ENCODE data around the gene ARID3B. TPM values are rescaled to one million over a fixed set of nuclear protein-coding genes. Genes with fewer than 3 reads are reported as not detected.

The ARID3B gene
- total and polyA plus RNA-seq, 2 of the 13 experiments (the other 11 are each of a cell fraction or from before 2014, with no cell fraction given): 5.3 to 12.8 TPM

DNA sequence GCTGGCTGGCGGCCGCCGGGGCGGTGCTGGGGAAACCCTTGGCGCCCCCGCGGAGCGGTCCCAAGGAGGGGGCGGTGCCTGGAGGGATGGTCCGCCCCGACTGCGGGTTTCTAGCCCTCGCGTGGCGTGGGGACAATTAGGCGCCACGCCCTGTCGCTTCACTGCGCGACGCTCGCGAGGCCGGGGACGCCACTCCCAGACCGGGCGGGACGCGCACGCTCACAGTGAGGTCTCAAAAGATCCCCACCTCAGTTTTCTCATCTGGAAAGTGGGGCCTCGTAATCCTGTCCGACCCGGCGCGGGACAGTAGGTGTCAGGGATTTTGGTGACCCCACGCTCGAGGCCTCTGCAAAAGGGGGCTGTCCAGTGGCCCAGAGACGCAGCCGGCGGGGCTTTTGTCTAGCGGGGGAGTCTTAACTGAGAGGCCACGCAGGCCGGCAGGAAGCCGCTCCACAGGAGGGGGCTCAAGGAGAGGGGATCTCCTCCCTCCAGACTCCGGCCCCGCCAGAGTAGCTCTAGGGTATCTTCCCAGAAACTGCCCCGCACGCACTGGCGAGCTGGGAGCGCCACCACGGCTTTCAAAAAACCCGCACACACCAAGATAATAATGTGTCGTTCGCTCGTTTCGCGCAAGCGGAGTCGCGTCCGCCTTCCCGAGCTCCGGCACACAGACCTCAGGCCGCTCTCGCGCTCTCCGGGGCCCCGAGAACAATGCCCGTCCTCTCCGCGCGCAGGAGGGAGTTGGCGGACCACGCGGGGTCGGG is 73.9 kb downstream of the ARID3B start (continued):
- TF ChIP-seq, protein P1, sequence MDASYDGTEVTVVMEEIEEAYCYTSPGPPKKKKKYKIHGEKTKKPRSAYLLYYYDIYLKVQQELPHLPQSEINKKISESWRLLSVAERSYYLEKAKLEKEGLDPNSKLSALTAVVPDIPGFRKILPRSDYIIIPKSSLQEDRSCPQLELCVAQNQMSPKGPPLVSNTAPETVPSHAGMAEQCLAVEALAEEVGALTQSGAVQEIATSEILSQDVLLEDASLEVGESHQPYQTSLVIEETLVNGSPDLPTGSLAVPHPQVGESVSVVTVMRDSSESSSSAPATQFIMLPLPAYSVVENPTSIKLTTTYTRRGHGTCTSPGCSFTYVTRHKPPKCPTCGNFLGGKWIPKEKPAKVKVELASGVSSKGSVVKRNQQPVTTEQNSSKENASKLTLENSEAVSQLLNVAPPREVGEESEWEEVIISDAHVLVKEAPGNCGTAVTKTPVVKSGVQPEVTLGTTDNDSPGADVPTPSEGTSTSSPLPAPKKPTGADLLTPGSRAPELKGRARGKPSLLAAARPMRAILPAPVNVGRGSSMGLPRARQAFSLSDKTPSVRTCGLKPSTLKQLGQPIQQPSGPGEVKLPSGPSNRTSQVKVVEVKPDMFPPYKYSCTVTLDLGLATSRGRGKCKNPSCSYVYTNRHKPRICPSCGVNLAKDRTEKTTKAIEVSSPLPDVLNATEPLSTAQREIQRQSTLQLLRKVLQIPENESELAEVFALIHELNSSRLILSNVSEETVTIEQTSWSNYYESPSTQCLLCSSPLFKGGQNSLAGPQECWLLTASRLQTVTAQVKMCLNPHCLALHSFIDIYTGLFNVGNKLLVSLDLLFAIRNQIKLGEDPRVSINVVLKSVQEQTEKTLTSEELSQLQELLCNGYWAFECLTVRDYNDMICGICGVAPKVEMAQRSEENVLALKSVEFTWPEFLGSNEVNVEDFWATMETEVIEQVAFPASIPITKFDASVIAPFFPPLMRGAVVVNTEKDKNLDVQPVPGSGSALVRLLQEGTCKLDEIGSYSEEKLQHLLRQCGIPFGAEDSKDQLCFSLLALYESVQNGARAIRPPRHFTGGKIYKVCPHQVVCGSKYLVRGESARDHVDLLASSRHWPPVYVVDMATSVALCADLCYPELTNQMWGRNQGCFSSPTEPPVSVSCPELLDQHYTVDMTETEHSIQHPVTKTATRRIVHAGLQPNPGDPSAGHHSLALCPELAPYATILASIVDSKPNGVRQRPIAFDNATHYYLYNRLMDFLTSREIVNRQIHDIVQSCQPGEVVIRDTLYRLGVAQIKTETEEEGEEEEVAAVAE (CRISPR knock-in tag; IDR thresholded peaks at IDR 0.05; ENCODE audit: borderline replicate concordance): no peak
- TF ChIP-seq, protein P2, sequence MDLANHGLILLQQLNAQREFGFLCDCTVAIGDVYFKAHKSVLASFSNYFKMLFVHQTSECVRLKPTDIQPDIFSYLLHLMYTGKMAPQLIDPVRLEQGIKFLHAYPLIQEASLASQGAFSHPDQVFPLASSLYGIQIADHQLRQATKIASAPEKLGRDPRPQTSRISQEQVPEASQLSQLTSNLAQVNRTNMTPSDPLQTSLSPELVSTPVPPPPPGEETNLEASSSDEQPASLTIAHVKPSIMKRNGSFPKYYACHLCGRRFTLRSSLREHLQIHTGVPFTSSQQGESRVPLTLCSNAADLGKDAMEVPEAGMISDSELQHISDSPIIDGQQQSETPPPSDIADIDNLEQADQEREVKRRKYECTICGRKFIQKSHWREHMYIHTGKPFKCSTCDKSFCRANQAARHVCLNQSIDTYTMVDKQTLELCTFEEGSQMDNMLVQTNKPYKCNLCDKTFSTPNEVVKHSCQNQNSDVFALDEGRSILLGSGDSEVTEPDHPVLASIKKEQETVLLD (CRISPR knock-in tag; IDR thresholded peaks at IDR 0.05; ENCODE audit: low read depth): no peak
- 0 out of 2 replicates have a peak, but pooled peaks have one; percentile 43 for TF ChIP-seq ZNF546 (CRISPR knock-in tag; conservative IDR thresholded peaks at IDR 0.05)
- TF ChIP-seq ZNF432 (CRISPR knock-in tag; IDR thresholded peaks at IDR 0.05; ENCODE audit: borderline replicate concordance): 0 out of 2 replicates have a peak, but pooled peaks have one; percentile 0
- TF ChIP-seq, protein P3, sequence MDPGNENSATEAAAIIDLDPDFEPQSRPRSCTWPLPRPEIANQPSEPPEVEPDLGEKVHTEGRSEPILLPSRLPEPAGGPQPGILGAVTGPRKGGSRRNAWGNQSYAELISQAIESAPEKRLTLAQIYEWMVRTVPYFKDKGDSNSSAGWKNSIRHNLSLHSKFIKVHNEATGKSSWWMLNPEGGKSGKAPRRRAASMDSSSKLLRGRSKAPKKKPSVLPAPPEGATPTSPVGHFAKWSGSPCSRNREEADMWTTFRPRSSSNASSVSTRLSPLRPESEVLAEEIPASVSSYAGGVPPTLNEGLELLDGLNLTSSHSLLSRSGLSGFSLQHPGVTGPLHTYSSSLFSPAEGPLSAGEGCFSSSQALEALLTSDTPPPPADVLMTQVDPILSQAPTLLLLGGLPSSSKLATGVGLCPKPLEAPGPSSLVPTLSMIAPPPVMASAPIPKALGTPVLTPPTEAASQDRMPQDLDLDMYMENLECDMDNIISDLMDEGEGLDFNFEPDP (CRISPR knock-in tag; conservative IDR thresholded peaks at IDR 0.05): 0 out of 2 replicates have a peak, but pooled peaks have one; percentile 44
- TF ChIP-seq TAF1 (CRISPR knock-in tag; IDR thresholded peaks at IDR 0.05): no peak
- TF ChIP-seq, protein P4, sequence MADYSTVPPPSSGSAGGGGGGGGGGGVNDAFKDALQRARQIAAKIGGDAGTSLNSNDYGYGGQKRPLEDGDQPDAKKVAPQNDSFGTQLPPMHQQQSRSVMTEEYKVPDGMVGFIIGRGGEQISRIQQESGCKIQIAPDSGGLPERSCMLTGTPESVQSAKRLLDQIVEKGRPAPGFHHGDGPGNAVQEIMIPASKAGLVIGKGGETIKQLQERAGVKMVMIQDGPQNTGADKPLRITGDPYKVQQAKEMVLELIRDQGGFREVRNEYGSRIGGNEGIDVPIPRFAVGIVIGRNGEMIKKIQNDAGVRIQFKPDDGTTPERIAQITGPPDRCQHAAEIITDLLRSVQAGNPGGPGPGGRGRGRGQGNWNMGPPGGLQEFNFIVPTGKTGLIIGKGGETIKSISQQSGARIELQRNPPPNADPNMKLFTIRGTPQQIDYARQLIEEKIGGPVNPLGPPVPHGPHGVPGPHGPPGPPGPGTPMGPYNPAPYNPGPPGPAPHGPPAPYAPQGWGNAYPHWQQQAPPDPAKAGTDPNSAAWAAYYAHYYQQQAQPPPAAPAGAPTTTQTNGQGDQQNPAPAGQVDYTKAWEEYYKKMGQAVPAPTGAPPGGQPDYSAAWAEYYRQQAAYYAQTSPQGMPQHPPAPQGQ (CRISPR knock-in tag; IDR thresholded peaks at IDR 0.05; ENCODE audit: borderline replicate concordance): no peak
- peak; percentile 84; the same call in 1 of the 2 replicates for TF ChIP-seq ZMYM2 (CRISPR knock-in tag; IDR thresholded peaks at IDR 0.05)
- no peak for TF ChIP-seq GABPA (IDR thresholded peaks at IDR 0.05; ENCODE audit: low read depth, low read length)
- TF ChIP-seq GABPA (CRISPR knock-in tag; IDR thresholded peaks at IDR 0.05; ENCODE audit: low read depth): peak; percentile 22; the same call in 1 of the 2 replicates
- TF ChIP-seq SAFB2 (CRISPR knock-in tag; IDR thresholded peaks at IDR 0.05; ENCODE audit: borderline replicate concordance, low read depth): no peak; the same call in 1 of the 2 replicates
- TF ChIP-seq, protein P5, sequence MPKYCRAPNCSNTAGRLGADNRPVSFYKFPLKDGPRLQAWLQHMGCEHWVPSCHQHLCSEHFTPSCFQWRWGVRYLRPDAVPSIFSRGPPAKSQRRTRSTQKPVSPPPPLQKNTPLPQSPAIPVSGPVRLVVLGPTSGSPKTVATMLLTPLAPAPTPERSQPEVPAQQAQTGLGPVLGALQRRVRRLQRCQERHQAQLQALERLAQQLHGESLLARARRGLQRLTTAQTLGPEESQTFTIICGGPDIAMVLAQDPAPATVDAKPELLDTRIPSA (CRISPR knock-in tag; IDR thresholded peaks at IDR 0.05; ENCODE audit: borderline replicate concordance): no peak
- 0 out of 2 replicates have a peak, but pooled peaks have one; percentile 81 for TF ChIP-seq ZNF30 (CRISPR knock-in tag; IDR thresholded peaks at IDR 0.05)
- TF ChIP-seq RBFOX2 (IDR thresholded peaks at IDR 0.05; ENCODE audit: low read depth, low read length): peak; percentile 11; the same call in 1 of the 2 replicates
- no peak for TF ChIP-seq AKAP8 (CRISPR knock-in tag; IDR thresholded peaks at IDR 0.05)
- no peak for TF ChIP-seq GLI4 (CRISPR knock-in tag; IDR thresholded peaks at IDR 0.05; ENCODE audit: borderline replicate concordance)
- TF ChIP-seq FOXK2 (IDR thresholded peaks at IDR 0.05): no peak

All from HepG2 (cell line).